ENCODE results near the gene A4GALT. TPM values are rescaled to one million over a fixed set of nuclear protein-coding genes. Genes with fewer than 3 reads are reported as not detected.
A peak's percentile ranks its signal among the peaks of the same experiment; 100 is the strongest.

Gene A4GALT
- total RNA-seq, 1 experiment from 2014 or later = not detected

DNA sequence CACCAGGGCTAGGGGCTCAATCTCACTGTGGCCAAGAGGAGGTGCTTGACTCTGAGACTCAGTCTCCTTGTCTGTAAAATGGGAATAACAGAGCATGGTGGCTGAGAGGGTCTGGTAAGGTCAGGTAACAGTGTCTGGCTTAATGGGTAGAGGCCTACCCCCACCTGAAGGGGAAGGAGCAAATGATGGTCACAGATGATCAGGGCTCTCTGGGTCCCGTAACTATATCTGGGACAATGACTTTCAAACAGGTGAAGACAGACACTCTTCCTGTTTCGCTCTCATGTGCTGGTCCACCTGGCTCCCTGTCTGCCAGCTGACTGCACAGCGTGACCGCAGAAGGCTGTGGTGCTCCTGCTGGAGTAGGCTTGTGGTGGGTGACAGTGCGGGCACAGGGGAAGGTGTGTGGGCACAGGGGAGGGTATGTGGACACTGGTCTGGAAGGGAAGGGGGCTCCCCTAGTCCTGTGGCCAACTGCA is 4.0 kb downstream of the A4GALT start:
- Histone ChIP-seq H2AFZ (ENCODE audit: low read length) (no peak overlapping the region), H3K36me3 (ENCODE audit: insufficient read depth, low read length) (no peaks in the 10 kb centered on the region), H3K27me3 (ENCODE audit: low read length) (no peaks in the 10 kb centered on the region), H3K9ac (ENCODE audit: low read length) (no peak overlapping the region), H3K4me1 (ENCODE audit: low read length) (peaks cover 23% of the 10 kb centered on the region), H3K9me3 (ENCODE audit: low read length) (no peaks in the 10 kb centered on the region), H3K4me2 (ENCODE audit: low read depth, low read length, poor library complexity, severe bottlenecking) (peak overlapping the region; percentile 8), H4K20me1 (ENCODE audit: insufficient read depth, low read depth, low read length) (no peaks in the 10 kb centered on the region), H3K9me2 (replicated peaks; ENCODE audit: insufficient read depth, low read length) (no peaks in the 10 kb centered on the region), H3K27ac (ENCODE audit: low read length) (no peak overlapping the region), H3K4me3 (ENCODE audit: low read length) (no peak overlapping the region), H3K79me2 (ENCODE audit: low read length) (no peaks in the 10 kb centered on the region)
- DNase-seq = peak; percentile 73

DNA sequence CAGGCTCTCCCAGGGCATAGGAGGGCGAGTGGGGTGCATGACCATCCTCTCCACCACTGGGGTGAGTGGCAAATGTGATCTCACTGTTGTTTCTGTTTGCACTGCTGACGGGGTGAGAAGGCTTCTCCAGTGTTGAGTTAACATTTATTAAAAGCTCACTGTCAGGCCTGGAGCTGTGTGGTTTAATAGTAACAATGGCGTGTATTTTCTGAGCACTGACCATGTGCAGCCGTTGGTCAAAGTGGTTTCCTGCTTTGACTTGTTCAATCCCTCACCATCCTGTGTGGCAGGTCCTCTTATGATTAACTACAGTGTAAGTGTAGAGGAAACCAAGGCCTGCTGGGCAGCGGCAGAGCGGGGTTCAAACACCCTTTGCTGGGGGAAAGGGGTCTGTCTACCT is 4.4 kb downstream of the A4GALT start:
- H3K4me2 ChIP-seq (ENCODE audit: low read depth, low read length, poor library complexity, severe bottlenecking) = no peak overlapping the region
- H3K27ac ChIP-seq (ENCODE audit: low read length) = no peak overlapping the region
- no peaks in the 10 kb centered on the region for H3K79me2 ChIP-seq (ENCODE audit: low read length)
- no peaks in the 10 kb centered on the region for H3K9me2 ChIP-seq (replicated peaks; ENCODE audit: insufficient read depth, low read length)
- no peaks in the 10 kb centered on the region for H4K20me1 ChIP-seq (ENCODE audit: insufficient read depth, low read depth, low read length)
- H2AFZ ChIP-seq (ENCODE audit: low read length) = no peak overlapping the region
- no peak for DNase-seq
- peaks cover 23% of the 10 kb centered on the region for H3K4me1 ChIP-seq (ENCODE audit: low read length)
- no peaks in the 10 kb centered on the region for H3K36me3 ChIP-seq (ENCODE audit: insufficient read depth, low read length)
- H3K9me3 ChIP-seq (ENCODE audit: low read length) = no peaks in the 10 kb centered on the region
- 0 out of 2 replicates have a peak, but pooled peaks cover 2% of the 10 kb centered on the region for H3K27me3 ChIP-seq (ENCODE audit: low read length)
- no peak overlapping the region for H3K4me3 ChIP-seq (ENCODE audit: low read length)
- H3K9ac ChIP-seq (ENCODE audit: low read length) = no peak overlapping the region

DNA sequence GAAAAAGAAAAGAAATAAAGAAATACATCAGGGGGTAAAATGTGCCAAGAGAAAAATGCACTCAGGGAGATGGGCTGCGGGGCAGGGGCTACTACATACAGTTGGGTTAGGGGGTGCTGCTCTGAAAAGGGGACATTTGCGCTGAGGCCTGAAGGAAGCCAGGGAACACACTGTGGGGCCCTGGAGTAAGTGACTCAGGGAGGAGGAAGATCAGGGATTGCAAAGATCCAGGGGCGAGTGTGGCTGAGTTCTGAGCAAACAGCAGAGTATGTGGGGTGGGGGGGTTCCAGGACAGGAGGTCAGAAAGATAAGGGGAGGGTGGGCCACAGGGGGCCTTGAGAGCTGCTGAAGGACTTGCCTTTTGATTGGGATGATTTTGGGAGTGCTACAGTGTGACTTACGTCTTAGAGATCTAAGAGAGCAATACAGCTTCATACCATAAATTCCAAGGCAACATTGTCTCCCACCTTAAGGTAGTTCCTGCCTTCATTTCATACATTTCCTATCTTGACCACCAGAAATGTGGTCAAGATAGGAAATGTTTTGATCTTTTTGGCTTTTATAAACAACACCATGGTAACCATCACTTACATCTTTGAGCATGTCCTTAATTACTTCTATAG is 5.8 kb downstream of the A4GALT start:
- Histone ChIP-seq H3K4me1 (ENCODE audit: low read length) (peaks cover 23% of the 10 kb centered on the region), H2AFZ (ENCODE audit: low read length) (no peak overlapping the region), H3K9me3 (ENCODE audit: low read length) (peaks cover 4% of the 10 kb centered on the region; the same call in 1 of the 2 replicates), H3K36me3 (ENCODE audit: insufficient read depth, low read length) (no peaks in the 10 kb centered on the region; the same call in 1 of the 2 replicates), H3K79me2 (ENCODE audit: low read length) (no peaks in the 10 kb centered on the region), H3K9me2 (replicated peaks; ENCODE audit: insufficient read depth, low read length) (no peaks in the 10 kb centered on the region), H3K4me3 (ENCODE audit: low read length) (no peak overlapping the region), H4K20me1 (ENCODE audit: insufficient read depth, low read depth, low read length) (no peaks in the 10 kb centered on the region), H3K4me2 (ENCODE audit: low read depth, low read length, poor library complexity, severe bottlenecking) (no peak overlapping the region), H3K27me3 (ENCODE audit: low read length) (0 out of 2 replicates have a peak, but pooled peaks cover 3% of the 10 kb centered on the region), H3K27ac (ENCODE audit: low read length) (no peak overlapping the region), H3K9ac (ENCODE audit: low read length) (no peak overlapping the region)
- DNase-seq = no peak

DNA sequence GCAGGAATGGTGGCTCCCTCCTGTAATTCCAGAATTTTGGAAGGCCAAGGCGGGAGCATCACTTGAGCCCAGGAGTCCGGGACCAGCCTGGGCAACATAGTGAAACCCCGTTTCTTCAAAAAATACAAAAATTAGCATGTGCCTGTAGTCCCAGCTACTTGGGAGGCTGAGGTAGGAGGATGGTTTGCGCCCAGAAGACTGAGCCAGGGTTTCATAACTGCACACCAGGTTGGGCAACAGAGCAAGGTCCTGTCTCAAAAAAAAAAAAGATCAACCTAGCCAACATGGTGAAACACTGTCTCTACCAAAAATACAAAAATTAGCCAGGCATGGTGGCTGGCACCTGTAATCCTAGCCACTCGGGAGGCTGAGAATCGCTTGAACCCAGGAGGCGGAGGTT is 6.4 kb downstream of the A4GALT start:
- Histone ChIP-seq H3K4me3 (ENCODE audit: low read length) (no peak overlapping the region), H3K9me3 (ENCODE audit: low read length) (peaks cover 5% of the 10 kb centered on the region; the same call in 1 of the 2 replicates), H3K27me3 (ENCODE audit: low read length) (0 out of 2 replicates have a peak, but pooled peaks cover 3% of the 10 kb centered on the region), H3K4me1 (ENCODE audit: low read length) (peaks cover 21% of the 10 kb centered on the region), H3K79me2 (ENCODE audit: low read length) (no peaks in the 10 kb centered on the region), H3K9ac (ENCODE audit: low read length) (no peak overlapping the region), H3K9me2 (replicated peaks; ENCODE audit: insufficient read depth, low read length) (no peaks in the 10 kb centered on the region), H4K20me1 (ENCODE audit: insufficient read depth, low read depth, low read length) (no peaks in the 10 kb centered on the region), H2AFZ (ENCODE audit: low read length) (no peak overlapping the region), H3K4me2 (ENCODE audit: low read depth, low read length, poor library complexity, severe bottlenecking) (no peak overlapping the region), H3K36me3 (ENCODE audit: insufficient read depth, low read length) (no peaks in the 10 kb centered on the region; the same call in 1 of the 2 replicates), H3K27ac (ENCODE audit: low read length) (no peak overlapping the region)
- no peak for DNase-seq

DNA sequence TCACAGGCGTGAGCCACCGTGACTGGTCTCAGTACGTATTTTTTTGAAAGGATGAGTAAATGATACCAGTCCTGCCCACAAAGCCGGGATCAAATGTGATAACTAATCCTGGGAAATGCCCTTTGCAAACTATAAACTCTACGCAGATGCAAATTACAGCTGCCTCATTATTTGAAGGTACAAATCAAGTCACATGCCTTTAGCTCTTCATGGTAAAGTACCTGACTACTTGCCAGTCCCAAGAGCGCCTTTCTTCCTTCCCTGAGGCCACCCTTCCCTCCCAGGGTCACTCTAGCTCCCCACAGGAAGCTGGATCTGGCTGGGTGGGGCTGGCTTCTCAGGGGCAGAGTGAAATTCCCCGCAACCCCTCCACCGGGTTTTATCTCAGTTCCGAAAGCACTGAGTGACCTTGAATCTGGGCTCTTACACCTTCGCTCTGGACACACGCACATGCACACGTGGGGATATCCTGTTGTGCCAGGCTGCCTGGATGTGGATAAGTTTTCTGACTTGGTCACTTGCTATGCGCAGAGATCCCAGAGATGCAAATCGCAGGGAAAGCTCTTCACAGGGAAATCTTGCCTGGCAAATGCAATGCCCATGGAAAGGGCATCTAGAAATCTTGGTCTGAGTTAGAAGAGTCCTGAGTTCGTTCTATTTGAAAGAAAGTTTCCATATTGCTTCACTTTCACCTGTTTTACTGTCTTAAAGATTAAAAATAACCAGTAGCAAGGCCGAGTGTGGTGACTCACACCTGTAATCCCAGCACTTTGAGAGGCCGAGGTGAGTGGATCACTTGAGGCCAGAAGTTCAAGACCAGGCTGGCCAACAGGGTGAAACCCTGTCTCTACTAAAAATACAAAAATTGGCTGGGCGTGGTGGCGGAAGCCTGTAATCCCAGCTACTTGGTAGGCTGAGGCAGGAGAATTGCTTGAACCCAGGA is 8.5 kb downstream of the A4GALT start:
- Histone ChIP-seq H3K4me3 (ENCODE audit: low read length) (no peak overlapping the region), H3K79me2 (ENCODE audit: low read length) (no peaks in the 10 kb centered on the region), H4K20me1 (ENCODE audit: insufficient read depth, low read depth, low read length) (no peaks in the 10 kb centered on the region), H2AFZ (ENCODE audit: low read length) (no peak overlapping the region), H3K9me2 (replicated peaks; ENCODE audit: insufficient read depth, low read length) (no peaks in the 10 kb centered on the region), H3K9me3 (ENCODE audit: low read length) (peaks cover 5% of the 10 kb centered on the region; the same call in 1 of the 2 replicates), H3K27ac (ENCODE audit: low read length) (no peak overlapping the region), H3K36me3 (ENCODE audit: insufficient read depth, low read length) (no peaks in the 10 kb centered on the region; the same call in 1 of the 2 replicates), H3K4me1 (ENCODE audit: low read length) (peaks cover 12% of the 10 kb centered on the region), H3K9ac (ENCODE audit: low read length) (no peak overlapping the region), H3K27me3 (ENCODE audit: low read length) (0 out of 2 replicates have a peak, but pooled peaks cover 3% of the 10 kb centered on the region), H3K4me2 (ENCODE audit: low read depth, low read length, poor library complexity, severe bottlenecking) (no peak overlapping the region)
- no peak for DNase-seq

DNA sequence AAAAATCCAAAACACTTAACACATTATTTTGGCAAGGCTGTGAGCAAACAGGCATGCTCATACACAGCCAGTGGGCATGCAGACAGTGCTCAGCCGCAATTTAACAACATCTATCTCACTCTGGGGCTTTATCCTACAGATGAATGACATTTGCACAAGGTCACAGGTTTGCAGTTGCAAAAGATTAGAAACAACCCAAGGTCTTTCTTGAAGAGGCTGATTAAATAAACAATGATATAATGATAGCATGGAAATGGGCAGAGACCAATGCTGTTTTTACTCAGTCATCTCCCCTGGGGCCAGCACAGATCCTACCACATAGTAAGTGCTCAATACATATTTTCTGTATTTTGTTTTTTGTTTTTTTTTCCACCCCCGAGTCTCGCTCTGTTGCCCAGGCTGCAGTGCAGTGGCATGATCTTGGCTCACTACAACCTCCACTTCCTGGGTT is 9.4 kb downstream of the A4GALT start:
- H4K20me1 ChIP-seq (ENCODE audit: insufficient read depth, low read depth, low read length) = no peaks in the 10 kb centered on the region
- no peaks in the 10 kb centered on the region; the same call in 1 of the 2 replicates for H3K36me3 ChIP-seq (ENCODE audit: insufficient read depth, low read length)
- no peaks in the 10 kb centered on the region for H3K9me2 ChIP-seq (replicated peaks; ENCODE audit: insufficient read depth, low read length)
- H3K9ac ChIP-seq (ENCODE audit: low read length) = no peak overlapping the region
- H3K4me3 ChIP-seq (ENCODE audit: low read length) = no peak overlapping the region
- H2AFZ ChIP-seq (ENCODE audit: low read length) = no peak overlapping the region
- peaks cover 3% of the 10 kb centered on the region for H3K4me1 ChIP-seq (ENCODE audit: low read length)
- H3K79me2 ChIP-seq (ENCODE audit: low read length) = no peaks in the 10 kb centered on the region
- no peak overlapping the region for H3K4me2 ChIP-seq (ENCODE audit: low read depth, low read length, poor library complexity, severe bottlenecking)
- H3K27me3 ChIP-seq (ENCODE audit: low read length) = 0 out of 2 replicates have a peak, but pooled peaks cover 3% of the 10 kb centered on the region
- DNase-seq = no peak
- H3K27ac ChIP-seq (ENCODE audit: low read length) = no peak overlapping the region
- peaks cover 5% of the 10 kb centered on the region; the same call in 1 of the 2 replicates for H3K9me3 ChIP-seq (ENCODE audit: low read length)

DNA sequence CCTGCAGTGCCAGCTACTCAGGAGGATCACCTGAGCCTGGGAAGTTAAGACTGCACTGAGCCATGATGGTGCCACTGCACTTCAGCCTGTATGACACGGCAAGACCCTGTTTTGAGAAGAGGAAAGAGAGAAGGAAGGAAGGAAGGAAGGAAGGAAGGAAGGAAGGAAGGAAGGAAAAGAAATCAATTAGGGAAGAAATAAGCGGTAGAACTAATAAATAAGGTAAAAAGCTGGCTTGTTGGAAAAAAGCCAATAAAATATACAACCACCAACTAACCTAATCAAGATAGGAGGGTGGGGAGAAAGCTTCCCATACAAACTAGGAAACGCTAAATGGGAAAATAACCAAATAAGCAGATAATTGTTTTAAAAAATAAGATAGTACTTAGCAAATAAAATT is 12.3 kb downstream of the A4GALT start:
- Histone ChIP-seq H3K4me2 (ENCODE audit: low read depth, low read length, poor library complexity, severe bottlenecking) (no peak overlapping the region), H3K36me3 (ENCODE audit: insufficient read depth, low read length) (no peaks in the 10 kb centered on the region; the same call in 1 of the 2 replicates), H3K4me3 (ENCODE audit: low read length) (no peak overlapping the region), H3K27me3 (ENCODE audit: low read length) (0 out of 2 replicates have a peak, but pooled peaks cover 3% of the 10 kb centered on the region), H3K9me3 (ENCODE audit: low read length) (peaks cover 5% of the 10 kb centered on the region; the same call in 1 of the 2 replicates), H3K9ac (ENCODE audit: low read length) (no peak overlapping the region), H2AFZ (ENCODE audit: low read length) (no peak overlapping the region), H4K20me1 (ENCODE audit: insufficient read depth, low read depth, low read length) (no peaks in the 10 kb centered on the region), H3K27ac (ENCODE audit: low read length) (no peak overlapping the region), H3K9me2 (replicated peaks; ENCODE audit: insufficient read depth, low read length) (no peaks in the 10 kb centered on the region), H3K79me2 (ENCODE audit: low read length) (no peaks in the 10 kb centered on the region), H3K4me1 (ENCODE audit: low read length) (no peaks in the 10 kb centered on the region)
- DNase-seq = no peak

DNA sequence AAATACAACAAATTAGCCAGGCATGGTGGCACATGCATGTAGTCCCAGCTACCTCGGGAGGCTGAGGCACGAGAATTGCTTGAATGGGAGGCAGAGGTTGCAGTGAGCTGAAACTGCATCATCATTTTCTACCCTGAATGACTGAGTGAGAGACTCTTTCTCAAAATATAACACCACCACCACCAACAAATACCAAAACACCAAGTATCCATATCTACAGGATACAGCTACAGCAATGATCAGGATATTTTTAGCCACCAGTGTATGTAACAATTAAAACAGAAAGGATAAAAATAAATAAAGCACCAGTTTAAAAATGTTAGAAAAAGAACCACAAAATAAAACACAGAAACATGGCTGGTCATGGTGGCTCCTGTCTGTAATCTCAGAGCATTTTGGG is 13.2 kb downstream of the A4GALT start:
- H4K20me1 ChIP-seq (ENCODE audit: insufficient read depth, low read depth, low read length) = no peaks in the 10 kb centered on the region
- no peaks in the 10 kb centered on the region for H3K79me2 ChIP-seq (ENCODE audit: low read length)
- H2AFZ ChIP-seq (ENCODE audit: low read length) = no peak overlapping the region
- 0 out of 2 replicates have a peak, but pooled peaks cover 3% of the 10 kb centered on the region for H3K27me3 ChIP-seq (ENCODE audit: low read length)
- no peak for DNase-seq
- no peak overlapping the region for H3K4me3 ChIP-seq (ENCODE audit: low read length)
- H3K4me1 ChIP-seq (ENCODE audit: low read length) = no peaks in the 10 kb centered on the region
- no peaks in the 10 kb centered on the region for H3K9me2 ChIP-seq (replicated peaks; ENCODE audit: insufficient read depth, low read length)
- H3K9me3 ChIP-seq (ENCODE audit: low read length) = peaks cover 5% of the 10 kb centered on the region; the same call in 1 of the 2 replicates
- no peak overlapping the region for H3K27ac ChIP-seq (ENCODE audit: low read length)
- H3K9ac ChIP-seq (ENCODE audit: low read length) = no peak overlapping the region
- no peak overlapping the region for H3K4me2 ChIP-seq (ENCODE audit: low read depth, low read length, poor library complexity, severe bottlenecking)
- H3K36me3 ChIP-seq (ENCODE audit: insufficient read depth, low read length) = no peaks in the 10 kb centered on the region; the same call in 1 of the 2 replicates

All from Karpas-422 (cell line).